ENCODE data around the gene DOK3. TPM values are rescaled to one million over a fixed set of nuclear protein-coding genes. Genes with fewer than 3 reads are reported as not detected.

The DOK3 gene
- total and polyA plus RNA-seq, 2 of the 13 experiments (the other 11 are each of a cell fraction or from before 2014, with no cell fraction given), result 1.4 to 1.5 TPM

DNA sequence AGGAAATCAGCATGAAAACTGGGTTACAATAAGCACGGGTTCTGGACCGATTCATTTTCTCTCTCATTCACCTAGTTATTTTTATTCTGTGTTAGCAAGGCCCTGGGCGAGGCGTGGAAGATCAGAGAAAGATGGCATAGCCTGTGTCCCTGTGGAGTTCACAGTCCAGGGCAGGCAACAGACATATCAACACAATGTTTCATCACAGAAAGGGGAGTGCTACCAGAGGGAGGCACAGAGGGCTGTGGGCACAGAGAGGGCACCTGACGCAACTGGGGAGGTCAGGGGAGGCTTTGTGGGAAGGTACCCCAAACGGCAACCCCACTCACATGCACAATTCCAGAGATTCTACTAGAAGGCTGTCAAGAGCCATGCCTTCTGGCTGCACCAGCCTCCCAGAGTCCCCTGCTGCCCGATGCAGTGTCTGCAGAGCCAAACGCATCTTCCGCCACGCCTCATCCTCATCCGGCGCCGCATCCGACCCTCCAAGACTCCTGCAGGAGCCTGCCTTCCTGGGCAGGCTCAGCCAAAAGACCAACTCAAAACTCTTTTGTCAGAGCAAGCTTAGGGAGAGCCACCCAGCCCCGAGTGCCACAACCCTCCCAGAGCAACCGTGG is 43.3 kb upstream of the DOK3 start (continued):
- TF ChIP-seq SOX6 (IDR thresholded peaks at IDR 0.05) (no peak), SOX6 (CRISPR knock-in tag; IDR thresholded peaks at IDR 0.05) (no peak), ZNF687 (CRISPR knock-in tag; IDR thresholded peaks at IDR 0.05) (peak; percentile 68), ZNF326 (CRISPR knock-in tag; IDR thresholded peaks at IDR 0.05; ENCODE audit: borderline replicate concordance) (no peak), ZNF263 (CRISPR knock-in tag; IDR thresholded peaks at IDR 0.05) (no peak), HOXD1 (CRISPR knock-in tag; IDR thresholded peaks at IDR 0.05) (no peak), ZNF773 (CRISPR knock-in tag; IDR thresholded peaks at IDR 0.05; ENCODE audit: borderline replicate concordance) (no peak), ZC3H4 (CRISPR knock-in tag; IDR thresholded peaks at IDR 0.05; ENCODE audit: borderline replicate concordance) (no peak), TOE1 (CRISPR knock-in tag; IDR thresholded peaks at IDR 0.05) (no peak), ARNTL (CRISPR knock-in tag; IDR thresholded peaks at IDR 0.05) (no peak), ARHGAP35 (CRISPR knock-in tag; IDR thresholded peaks at IDR 0.05; ENCODE audit: borderline replicate concordance) (no peak), USF2 (IDR thresholded peaks at IDR 0.05; ENCODE audit: low read depth, low read length) (no peak), USF2 (CRISPR knock-in tag; IDR thresholded peaks at IDR 0.05; ENCODE audit: borderline replicate concordance) (no peak), KLF9 (CRISPR knock-in tag; IDR thresholded peaks at IDR 0.05; ENCODE audit: low read depth) (no peak)
- TF ChIP-seq, protein P1, sequence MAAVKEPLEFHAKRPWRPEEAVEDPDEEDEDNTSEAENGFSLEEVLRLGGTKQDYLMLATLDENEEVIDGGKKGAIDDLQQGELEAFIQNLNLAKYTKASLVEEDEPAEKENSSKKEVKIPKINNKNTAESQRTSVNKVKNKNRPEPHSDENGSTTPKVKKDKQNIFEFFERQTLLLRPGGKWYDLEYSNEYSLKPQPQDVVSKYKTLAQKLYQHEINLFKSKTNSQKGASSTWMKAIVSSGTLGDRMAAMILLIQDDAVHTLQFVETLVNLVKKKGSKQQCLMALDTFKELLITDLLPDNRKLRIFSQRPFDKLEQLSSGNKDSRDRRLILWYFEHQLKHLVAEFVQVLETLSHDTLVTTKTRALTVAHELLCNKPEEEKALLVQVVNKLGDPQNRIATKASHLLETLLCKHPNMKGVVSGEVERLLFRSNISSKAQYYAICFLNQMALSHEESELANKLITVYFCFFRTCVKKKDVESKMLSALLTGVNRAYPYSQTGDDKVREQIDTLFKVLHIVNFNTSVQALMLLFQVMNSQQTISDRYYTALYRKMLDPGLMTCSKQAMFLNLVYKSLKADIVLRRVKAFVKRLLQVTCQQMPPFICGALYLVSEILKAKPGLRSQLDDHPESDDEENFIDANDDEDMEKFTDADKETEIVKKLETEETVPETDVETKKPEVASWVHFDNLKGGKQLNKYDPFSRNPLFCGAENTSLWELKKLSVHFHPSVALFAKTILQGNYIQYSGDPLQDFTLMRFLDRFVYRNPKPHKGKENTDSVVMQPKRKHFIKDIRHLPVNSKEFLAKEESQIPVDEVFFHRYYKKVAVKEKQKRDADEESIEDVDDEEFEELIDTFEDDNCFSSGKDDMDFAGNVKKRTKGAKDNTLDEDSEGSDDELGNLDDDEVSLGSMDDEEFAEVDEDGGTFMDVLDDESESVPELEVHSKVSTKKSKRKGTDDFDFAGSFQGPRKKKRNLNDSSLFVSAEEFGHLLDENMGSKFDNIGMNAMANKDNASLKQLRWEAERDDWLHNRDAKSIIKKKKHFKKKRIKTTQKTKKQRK (IDR thresholded peaks at IDR 0.05; ENCODE audit: low read length), result no peak
- TF ChIP-seq, protein P2, sequence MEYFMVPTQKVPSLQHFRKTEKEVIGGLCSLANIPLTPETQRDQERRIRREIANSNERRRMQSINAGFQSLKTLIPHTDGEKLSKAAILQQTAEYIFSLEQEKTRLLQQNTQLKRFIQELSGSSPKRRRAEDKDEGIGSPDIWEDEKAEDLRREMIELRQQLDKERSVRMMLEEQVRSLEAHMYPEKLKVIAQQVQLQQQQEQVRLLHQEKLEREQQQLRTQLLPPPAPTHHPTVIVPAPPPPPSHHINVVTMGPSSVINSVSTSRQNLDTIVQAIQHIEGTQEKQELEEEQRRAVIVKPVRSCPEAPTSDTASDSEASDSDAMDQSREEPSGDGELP (IDR thresholded peaks at IDR 0.05; ENCODE audit: borderline replicate concordance, low read depth), result no peak
- TF ChIP-seq, protein P3, sequence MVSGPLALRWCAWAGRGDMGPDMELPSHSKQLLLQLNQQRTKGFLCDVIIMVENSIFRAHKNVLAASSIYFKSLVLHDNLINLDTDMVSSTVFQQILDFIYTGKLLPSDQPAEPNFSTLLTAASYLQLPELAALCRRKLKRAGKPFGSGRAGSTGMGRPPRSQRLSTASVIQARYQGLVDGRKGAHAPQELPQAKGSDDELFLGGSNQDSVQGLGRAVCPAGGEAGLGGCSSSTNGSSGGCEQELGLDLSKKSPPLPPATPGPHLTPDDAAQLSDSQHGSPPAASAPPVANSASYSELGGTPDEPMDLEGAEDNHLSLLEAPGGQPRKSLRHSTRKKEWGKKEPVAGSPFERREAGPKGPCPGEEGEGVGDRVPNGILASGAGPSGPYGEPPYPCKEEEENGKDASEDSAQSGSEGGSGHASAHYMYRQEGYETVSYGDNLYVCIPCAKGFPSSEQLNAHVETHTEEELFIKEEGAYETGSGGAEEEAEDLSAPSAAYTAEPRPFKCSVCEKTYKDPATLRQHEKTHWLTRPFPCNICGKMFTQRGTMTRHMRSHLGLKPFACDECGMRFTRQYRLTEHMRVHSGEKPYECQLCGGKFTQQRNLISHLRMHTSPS (CRISPR knock-in tag; IDR thresholded peaks at IDR 0.05; ENCODE audit: low read depth), result peak; percentile 57; the same call in 1 of the 2 replicates
